Stimulated activated naive CD8-positive, alpha-beta T cell treated with anti-CD3 and anti-CD28 coated beads, Interleukin-15, Interleukin-2, amounts not matched to agents 100 U/mL and 50 U/mL, for 24 hours (primary cell): Measurements from ENCODE around the gene TSPAN6.
A peak's percentile ranks its signal among the peaks of the same experiment; 100 is the strongest.

ENCODE experiments used
- ATAC-seq: fragments of 150-1000 bp; cut with Tn5 transposase; one replicate; pipeline ENCODE4 v1.10.0; 2021
- DNase-seq: peaks from one replicate; pipeline ENCODE4 v3.0.0; 2021

TSPAN6 gene

DNA sequence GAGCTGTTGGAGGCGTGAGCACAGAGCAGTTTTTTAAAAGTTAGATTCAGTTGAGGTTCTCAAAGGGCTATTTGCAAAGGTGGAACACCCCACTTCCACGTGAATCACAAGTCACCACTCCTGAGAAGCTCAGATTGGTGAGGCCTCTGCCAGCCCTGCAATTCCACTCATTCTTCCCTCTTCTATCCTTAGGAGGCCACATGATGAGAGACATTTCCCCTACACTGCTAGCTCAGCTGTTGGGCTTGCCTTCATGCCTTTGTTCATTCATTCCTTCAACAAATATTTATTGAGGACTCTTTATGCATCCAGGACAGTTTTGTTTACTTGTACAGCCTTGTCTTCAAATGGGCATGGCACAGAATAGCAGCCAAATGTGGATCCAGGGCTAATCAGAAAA lies 11.1 kb upstream of the TSPAN6 start:
- no peak for DNase-seq
- no peak for ATAC-seq

DNA sequence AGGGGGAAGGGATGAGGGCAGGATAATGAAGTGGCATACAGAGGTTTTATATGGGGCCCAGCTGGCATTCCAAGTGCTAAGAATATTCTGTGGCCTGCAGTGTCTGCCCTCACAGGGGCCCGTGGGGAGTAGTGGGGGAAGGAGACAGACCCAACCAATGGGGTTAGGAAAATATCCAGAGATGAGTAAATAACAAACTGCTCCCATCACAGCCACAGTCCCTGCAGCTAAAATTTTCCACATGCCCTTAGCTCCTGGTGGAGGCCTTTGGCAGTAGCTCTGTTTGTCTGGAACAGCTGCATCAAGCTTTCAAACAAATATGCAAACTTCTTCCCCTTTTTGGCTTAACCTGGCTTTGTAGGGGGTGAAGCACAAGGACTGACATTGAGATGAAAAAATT lies 10.5 kb upstream of the TSPAN6 start:
- DNase-seq: no peak
- ATAC-seq: no peak

DNA sequence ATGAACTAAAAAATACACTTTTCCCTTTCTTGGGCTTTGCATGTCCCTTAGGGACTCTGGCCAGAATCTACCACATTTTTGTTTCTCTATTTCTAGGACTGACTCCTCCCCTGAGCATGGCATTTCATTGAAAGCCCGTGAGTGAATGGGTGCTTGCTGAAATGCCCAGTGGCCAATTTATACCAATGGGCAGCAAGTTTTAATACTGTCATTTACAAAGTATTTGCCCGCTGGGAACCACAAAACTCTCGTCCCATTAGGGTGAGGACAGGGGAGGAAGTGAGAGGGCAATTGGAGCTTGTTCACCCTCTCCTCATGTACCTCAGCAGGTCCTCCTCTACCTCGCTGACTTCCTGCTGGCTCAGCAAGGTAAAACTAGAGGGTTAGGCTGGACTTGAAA lies 8.5 kb upstream of the TSPAN6 start:
- ATAC-seq (no peak), DNase-seq (no peak)

DNA sequence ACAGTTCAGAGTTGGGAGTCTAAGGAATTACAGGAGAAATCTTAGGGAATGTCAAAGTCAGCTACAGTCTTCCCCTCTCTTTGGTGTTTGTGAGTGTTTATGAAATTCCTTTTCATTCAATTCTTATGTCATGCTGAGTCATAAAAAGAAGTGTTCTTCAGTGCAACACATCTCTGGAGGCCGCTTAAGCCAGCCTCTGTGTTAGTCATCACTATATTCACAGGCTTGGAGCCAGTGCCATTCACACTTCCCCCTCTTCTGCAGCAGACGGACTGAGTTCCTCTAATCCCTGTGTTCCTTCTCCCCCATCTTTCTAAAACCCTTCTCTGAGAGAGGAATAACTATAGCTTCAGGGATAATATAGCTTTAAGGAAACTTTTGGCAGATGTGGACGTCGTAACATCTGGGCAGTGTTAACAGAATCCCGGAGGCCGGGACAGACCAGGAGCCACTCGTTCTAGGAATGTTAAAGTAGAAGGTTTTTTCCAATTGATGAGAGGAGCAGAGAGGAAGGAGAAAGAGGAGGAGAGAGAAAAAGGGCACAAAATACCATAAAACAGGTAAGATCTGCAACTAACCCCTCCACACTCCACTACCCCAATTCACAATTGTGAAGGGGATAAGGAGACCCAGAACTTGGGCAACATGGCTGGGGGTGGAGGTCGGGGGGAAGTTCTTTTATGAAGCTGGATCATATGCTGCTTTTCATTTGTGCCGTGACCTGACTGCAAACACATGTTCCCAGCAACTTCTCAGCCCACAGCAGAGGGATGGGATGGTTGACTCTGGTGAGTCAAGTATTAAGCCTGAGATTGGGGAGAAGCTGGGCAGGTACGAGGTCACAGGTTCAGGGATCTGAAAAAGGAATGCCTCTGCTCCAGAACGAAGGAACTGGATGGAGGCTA lies 7.6 kb upstream of the TSPAN6 start, which contains the start of gene SRPX2:
SRPX2 (plus strand) TSS at position 244 of the 905 bp plus-strand sequence. CDS start 2,124 bp downstream, outside the sequence.
- no peak for DNase-seq
- ATAC-seq: no peak

DNA sequence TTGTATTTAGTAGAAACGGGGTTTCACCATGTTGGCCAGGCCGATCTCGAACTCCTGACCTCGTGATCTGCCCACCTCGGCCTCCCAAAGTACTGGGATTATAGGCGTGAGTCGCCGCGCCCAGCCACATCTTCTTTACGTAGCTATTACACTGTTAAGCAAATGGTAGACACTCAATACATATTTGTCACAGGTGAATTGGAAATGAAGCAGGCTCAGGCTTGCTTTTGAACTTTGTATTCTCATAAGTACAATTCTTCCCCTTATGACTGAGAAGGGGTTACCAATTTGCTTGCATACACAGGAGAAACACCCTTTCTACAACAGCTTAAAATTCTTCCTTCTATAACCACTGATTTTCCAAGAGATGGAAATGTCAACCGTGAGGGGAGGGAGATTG lies 6.6 kb upstream of the TSPAN6 start:
- DNase-seq (no peak), ATAC-seq (no peak)

DNA sequence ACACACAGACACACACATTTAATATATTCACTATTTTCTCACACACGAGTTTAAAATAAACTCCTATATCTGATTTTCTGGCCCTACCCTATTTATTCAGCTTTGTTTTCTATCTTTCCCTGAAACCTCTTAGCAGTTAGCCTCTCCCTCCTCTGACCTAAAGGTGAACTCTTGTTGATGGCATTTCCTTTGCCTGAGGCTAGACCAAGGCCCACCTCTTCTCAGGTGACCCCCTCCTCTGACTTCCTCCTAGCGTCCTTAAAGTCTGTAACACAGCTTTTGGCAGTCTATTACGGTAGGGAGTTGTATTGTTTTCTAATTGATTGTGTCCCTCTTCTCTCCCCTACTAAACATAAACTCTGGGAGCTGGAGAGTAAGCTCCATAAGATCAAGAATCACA lies 5.7 kb upstream of the TSPAN6 start:
- no peak for DNase-seq
- no peak for ATAC-seq

DNA sequence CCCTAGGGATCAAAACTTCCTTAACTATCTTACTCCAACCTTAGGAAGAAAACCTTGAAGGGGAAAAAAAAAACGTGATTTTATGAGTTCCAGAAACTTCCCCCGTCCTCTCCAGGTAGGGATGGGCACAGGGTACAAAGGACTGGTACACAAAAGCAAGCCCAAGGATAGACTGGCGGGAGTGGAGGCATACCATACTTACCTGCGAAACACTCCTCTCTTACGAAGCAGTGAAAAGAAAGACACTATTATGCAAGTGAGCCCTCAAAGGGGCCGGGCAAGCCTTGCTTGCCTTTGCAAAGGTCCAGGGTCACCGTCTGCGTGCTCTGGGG lies 651 bp downstream of the TSPAN6 start:
- no peak for DNase-seq
- ATAC-seq: no peak

DNA sequence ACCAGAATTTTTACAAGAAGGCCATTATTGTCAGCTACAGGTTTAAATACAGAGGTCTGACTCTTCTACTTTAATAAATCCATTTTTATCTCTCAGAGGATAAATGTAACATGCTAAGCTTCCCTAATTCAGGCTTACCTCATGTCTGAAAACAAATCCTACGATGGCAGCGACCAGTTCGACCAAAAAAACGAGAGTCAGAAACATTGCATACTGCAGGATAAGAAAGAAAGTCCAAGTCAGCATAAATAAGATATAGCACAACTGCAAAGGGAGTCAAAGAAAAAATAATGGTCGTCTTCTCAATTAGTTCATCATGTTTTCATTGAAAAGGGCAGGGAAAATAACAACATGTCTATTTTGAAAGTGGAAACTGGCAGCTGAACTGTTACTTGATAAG lies 1.6 kb downstream of the TSPAN6 start:
- DNase-seq: no peak
- no peak for ATAC-seq

DNA sequence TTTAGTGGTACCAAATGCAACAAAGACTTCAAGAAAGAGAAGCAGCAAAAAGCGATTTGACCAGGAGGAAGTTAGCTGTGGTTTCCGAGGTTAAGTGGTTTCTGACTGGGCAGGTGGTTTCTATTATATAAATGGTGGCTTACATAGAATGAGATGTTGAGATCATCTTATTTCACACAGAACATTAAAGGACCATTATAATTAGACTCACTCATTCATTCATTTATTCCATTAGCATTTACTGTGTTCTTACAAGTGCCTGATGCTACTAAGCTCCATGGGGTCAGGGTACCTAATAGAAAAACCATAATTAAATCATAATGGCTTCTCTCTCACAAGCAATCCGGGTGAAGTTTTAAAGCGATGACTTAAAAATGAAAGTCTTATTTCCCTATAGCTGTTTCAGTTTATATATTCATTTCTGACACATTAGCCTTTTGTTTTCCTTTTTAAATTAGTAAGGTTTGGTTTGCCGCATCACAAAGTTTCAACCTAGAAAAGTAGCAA lies 10.6 kb downstream of the TSPAN6 start:
- DNase-seq: no peak
- ATAC-seq: peak; percentile 43

DNA sequence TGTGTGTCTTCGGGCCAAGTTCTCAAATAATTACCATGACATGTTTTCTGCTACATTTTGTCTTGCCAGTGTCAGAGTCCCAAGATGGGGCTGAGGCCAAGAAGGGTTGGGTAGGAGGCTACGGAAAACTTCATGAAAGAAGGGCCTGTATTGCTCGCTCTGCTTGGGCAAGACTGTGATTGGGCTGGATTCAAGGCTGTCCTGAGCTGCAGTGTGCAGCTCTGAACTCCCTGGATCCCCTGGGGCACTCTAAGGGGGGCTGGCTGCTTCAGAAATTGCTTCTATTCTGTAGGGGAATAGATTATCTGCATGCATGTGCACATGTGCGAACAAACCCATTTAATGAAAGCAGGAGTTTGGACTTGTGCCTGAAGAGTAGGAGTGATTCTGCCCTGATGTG lies 13.6 kb downstream of the TSPAN6 start:
- no peak for DNase-seq
- ATAC-seq: no peak

DNA sequence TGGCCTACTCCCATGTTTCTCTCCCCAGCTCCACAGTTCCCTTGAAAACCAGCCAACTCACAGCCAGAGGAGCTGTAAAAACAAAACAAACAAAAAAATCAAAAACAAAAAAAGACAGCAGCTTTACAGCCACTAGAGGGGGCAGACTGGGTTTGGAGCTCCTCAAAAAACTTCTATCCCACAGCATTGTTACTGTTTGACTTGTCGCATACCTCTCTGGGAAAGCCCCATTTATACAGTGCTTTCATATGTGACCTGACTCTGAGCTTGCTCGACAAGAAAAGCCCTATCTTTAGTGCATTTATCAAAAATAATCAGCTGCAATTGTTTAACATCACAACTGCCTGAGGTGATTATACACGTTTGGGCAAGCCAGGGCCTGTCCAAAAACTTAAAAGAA lies 21.6 kb downstream of the TSPAN6 start:
- no peak for ATAC-seq
- no peak for DNase-seq

DNA sequence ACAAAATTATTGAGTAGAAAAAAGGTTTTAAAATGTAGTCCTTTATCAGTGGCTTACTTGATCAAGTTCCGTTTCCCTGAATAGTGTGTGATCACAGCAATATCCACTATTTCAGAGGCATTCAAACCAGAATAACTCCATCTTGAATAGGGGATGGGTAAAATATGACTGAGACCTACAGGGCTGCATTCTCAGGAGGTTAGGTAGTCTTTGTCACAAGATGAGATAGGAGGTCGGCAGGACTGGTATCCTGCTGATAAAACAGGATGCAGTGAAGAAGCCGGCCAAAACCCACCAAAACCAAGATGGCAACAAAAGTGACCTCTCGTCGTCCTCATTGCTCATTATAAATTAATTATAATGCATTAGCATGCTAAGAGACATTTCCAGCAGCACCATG lies 24.7 kb downstream of the TSPAN6 start:
- DNase-seq (no peak), ATAC-seq (no peak)

DNA sequence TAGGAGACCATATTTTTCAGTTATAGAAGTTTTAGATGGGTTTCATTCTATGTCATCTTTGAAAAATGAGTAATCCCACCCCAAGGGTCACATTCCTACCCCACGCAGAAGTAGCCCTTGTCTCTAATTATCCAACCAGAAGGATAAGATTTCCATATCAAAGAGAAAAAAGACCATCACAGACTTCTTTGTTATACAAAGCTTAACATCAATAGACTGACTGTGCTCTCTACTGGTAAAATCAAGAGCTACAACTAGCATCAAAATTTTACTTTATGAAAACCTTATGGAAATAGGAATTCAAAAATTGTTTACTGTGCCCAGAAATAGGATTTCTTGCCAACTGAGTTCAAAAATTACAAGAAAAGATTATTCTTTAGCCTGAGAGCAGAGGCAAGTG lies 27.0 kb downstream of the TSPAN6 start:
- no peak for DNase-seq
- no peak for ATAC-seq

DNA sequence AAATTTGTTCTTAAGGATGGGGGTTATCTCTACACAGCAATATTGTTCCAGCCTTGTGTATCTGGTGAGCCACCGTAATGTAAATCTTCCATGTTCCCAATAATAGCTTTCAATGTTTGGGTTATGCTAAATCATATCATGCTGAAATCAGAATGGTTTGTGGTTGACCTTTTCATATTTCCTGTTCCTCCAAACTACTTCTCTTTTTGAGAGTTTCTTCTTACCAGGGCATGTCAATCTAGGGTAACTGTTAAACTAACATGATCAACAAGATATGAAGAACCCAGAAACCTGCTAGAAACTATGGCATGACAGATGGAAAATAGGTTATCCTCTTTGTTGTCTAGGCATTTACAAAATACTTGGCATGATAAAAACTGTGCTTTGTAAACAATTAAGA lies 29.9 kb downstream of the TSPAN6 start:
- ATAC-seq (no peak), DNase-seq (no peak)

DNA sequence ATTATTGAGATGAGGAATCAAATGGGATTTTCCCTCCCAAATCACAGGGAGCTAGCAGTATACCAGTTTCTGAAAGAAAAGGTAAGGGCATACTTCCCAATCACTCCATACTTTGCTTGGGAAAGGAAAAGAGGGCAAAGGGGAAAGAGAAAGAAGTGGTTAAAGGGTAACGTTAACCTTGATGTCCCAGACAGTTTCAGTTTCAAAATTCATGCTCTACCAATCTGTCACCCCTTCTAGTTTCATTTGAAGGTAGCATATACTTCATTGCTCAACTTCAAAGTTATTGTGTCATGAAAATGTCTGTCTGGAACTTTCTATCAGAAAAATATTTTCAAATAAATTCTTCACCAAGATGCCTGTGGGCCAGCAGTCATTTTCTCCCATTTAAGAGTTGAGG lies 35.8 kb downstream of the TSPAN6 start:
- DNase-seq (no peak), ATAC-seq (peak; percentile 43)

DNA sequence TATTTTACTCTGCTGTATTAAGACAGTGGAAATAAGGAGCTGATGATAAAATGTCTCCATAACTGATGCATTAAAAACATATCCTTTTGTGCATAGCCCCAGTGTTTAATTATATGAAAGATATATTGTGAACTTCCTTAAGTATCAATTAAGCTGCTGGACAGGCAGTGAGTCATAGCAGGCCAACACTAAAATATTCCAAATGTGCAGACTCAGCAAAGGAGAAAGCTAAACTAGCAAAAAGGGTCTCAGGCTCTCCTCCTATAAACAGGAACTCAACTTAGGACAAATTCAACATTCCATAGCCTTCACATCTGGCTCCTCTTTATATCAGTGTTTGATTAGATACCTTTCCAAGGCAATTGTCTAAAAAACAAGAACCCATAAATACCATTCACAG lies 36.3 kb downstream of the TSPAN6 start:
- ATAC-seq: no peak
- DNase-seq: no peak

DNA sequence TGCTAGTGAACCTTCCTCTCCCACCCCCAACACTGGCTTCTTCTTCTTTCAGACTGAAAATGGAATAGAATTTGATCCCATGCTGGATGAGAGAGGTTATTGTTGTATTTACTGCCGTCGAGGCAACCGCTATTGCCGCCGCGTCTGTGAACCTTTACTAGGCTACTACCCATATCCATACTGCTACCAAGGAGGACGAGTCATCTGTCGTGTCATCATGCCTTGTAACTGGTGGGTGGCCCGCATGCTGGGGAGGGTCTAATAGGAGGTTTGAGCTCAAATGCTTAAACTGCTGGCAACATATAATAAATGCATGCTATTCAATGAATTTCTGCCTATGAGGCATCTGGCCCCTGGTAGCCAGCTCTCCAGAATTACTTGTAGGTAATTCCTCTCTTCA lies 37.1 kb downstream of the TSPAN6 start:
- ATAC-seq (no peak), DNase-seq (no peak)

DNA sequence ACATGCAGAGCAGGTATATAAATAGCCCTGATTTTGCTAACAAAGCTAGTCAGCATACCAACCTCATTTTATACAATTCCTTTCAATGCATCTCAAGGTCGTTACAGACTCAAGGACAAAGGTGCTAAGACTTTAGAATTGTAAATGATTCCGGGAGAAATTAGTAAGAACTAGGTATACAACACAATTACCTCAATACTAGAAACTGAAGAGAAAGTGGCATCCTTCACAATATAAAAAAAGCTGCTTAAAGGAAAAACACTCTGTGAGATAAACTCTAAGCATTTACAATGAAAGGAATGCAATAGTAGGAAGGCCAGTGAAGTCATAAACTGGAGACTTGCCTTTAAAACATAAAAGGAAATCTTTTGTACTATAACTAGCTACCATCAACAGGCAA lies 40.0 kb downstream of the TSPAN6 start:
- DNase-seq (no peak), ATAC-seq (no peak)

DNA sequence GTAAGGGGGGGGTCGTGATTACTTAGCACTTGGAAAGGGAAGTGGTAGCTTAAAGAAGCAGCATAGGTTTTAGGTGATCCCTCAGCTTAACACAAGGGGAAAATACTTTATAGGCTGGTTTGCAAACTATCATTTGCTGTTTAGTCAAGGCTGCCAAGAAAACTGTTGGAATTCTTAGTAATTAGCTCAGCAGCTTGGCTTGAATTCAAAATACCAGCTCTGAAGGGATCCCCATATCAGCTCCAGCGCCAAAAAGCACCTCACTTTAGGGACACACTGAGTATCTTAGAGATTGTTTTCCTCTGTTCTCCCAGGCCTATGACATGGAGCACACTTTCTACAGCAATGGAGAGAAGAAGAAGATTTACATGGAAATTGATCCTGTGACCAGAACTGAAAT lies 43.0 kb downstream of the TSPAN6 start:
- ATAC-seq (no peak), DNase-seq (no peak)

DNA sequence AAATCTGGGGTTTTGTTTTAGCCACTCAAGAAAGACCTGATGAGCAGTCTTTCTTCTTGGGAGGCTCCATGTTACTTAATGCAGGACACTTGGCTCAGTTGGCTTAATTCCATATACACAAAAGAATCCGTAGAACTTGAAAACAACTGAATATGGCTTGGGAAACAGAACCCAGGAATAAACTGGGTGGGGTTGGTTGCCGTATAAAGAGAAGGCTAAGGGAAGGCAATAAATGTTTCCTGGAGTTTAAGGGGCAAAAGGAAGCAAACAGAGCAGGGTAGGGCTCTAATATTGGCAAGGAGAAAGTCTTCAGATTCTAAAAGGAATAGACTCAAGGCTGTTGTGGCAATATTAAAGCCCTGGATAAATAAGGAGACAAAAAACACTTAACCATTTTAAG lies 43.5 kb downstream of the TSPAN6 start:
- no peak for DNase-seq

DNA sequence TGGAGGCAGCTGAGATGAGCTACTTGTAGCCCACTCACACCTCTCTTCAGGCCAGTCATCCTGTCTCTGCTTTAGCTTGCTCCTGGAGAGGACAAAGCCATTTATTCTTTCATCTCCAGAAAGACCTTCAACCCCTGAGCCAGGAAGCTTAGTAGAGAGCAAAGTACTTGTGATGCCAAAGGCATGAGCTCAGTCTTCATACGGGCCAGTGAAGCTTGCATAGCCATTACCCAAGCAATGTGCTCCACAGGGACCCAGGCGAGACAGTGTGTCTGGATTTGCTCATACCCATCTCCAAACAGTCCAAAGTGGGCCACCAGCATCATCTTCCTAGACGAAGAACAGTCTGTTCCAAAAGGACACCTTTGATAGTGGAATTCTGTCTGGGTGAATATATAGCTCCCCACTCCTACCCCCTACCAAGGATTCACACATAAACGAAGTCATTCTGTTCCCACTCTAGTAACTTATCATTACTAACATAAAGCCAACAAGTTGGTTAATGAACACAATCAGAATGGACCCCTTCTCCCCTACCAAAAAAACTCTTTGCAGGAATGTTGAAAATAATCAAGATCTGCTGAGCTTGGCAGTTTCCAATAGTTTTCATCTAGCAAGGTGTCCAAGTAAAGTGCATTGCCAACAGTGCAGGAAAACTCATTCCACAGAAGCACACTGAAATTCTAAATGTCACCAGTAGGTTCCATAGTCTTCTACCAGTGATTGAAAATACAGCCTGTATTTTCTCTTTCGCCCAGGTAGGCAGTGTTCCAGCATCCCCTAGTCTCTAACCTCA lies 45.2 kb downstream of the TSPAN6 start:
- ATAC-seq (no peak), DNase-seq (no peak)

More for the DNA sequence above, 43.5 kb downstream of the TSPAN6 start:
- ATAC-seq: no peak

DNA sequence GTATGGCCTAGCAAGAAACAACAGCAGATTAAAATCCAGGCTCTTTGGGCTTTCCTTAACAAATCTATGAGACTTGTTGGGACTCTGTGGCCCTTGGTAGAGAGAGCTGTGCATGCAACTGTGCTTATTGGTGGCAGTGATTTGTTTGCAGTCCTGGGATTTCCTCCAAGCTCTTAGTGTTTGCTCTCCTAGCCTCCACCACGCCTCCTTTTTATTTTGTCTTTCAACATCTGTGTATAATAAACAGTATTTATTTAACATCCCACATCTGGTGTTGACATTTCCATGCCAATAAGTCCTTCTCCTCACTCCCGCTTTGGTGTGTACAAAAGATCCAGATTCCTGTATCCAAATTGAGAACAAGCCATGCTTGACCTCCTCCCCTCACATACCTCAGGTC lies 48.7 kb downstream of the TSPAN6 start:
- DNase-seq: no peak
- no peak for ATAC-seq

DNA sequence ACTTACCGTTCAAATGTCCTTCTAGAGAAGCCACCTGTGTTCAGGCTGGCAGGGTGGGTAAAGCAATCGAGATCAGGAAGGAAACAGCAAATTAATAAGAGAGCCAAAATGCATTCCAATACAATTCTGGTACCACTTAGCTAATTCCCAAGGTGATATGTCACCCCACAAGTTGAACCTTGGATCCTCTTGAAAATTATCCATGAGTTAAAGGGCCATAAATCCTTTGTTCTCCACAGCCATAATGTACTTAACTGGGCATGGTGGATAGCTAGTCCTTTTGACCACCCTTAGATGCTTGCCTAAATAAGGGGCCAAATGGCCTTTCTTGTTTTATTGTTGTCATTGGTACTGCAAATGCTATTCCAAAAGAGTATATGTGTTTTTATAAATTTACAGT lies 49.9 kb downstream of the TSPAN6 start:
- no peak for ATAC-seq
- DNase-seq: no peak
